Smooth muscle cell (in vitro differentiated cells): ENCODE data around the gene ITGA5. TPM values are rescaled to one million over a fixed set of nuclear protein-coding genes. Genes with fewer than 3 reads are reported as not detected.

Experiments
- DNase-seq: peaks from one replicate; lab custom pipeline; 2025; ENCODE audit not compliant: unreplicated experiment; lab: John Stamatoyannopoulos, UW
- H2AFZ ChIP-seq: fragments of 200-600 bp; sonication (generic); 2 replicates; pipeline ENCODE4 v1.6.0; 2016; ENCODE audit warnings: antibody characterized with exemption, low read depth, mild to moderate bottlenecking
- H3F3A ChIP-seq: fragments of 200-600 bp; sonication (generic); 2 replicates; pipeline ENCODE4 v1.6.0; 2017; ENCODE audit warnings: antibody characterized with exemption, low read depth
- H3K27ac ChIP-seq: fragments of 200-600 bp; sonication (generic); 2 replicates; pipeline ENCODE4 v1.5.1; 2016; ENCODE audit warnings: low read depth, mild to moderate bottlenecking
- H3K27me3 ChIP-seq: fragments of 200-600 bp; sonication (generic); 2 replicates; pipeline ENCODE4 v1.6.1; 2016; ENCODE audit warnings: low read depth, mild to moderate bottlenecking
- H3K36me3 ChIP-seq: fragments of 200-600 bp; sonication (generic); 2 replicates; pipeline ENCODE4 v1.5.1; 2016; ENCODE audit warnings: low read depth
- H3K4me1 ChIP-seq: fragments of 200-600 bp; sonication (generic); 2 replicates; pipeline ENCODE4 v1.5.1; 2016; ENCODE audit warnings: low read depth
- H3K4me2 ChIP-seq: fragments of 200-600 bp; sonication (generic); 2 replicates; pipeline ENCODE4 v1.6.0; 2016; ENCODE audit warnings: mild to moderate bottlenecking
- H3K4me3 ChIP-seq: fragments of 200-600 bp; sonication (generic); 2 replicates; pipeline ENCODE4 v1.5.1; 2016; ENCODE audit warnings: mild to moderate bottlenecking
- H3K79me2 ChIP-seq: fragments of 200-600 bp; sonication (generic); 2 replicates; pipeline ENCODE4 v1.6.0; 2016; ENCODE audit warnings: low read depth, mild to moderate bottlenecking
- H3K9ac ChIP-seq: fragments of 200-600 bp; sonication (generic); 2 replicates; pipeline ENCODE4 v1.6.0; 2016; ENCODE audit warnings: low read depth
- H3K9me3 ChIP-seq: fragments of 200-600 bp; sonication (generic); replicated peaks from 2 replicates; pipeline ENCODE4 v1.5.1; 2016; ENCODE audit warnings: low read depth
- H4K20me1 ChIP-seq: fragments of 200-600 bp; sonication (generic); 2 replicates; pipeline ENCODE4 v1.6.0; 2016; ENCODE audit warnings: low read depth
- CTCF ChIP-seq: fragments of 200-600 bp; sonication (generic); IDR thresholded peaks from 2 replicates; pipeline ENCODE4 v1.5.1; 2017; ENCODE audit warnings: borderline replicate concordance, mild to moderate bottlenecking, antibody characterized with exemption; ENCODE audit not compliant: insufficient read depth, poor library complexity, severe bottlenecking
- WGBS: methylation state at CpG from one replicate; pipeline ENCODE4 v1.1.7; 2016; ENCODE audit warnings: low lambda C conversion rate; 5-methylcytosine and 5-hydroxymethylcytosine counted together
- polyA plus RNA-seq: library from polyadenylated mRNA; unstranded; fragments of >200 nt; fragmentation: Nextera tagmentation; extraction: Ambion mirVana; gene quantifications from 2 replicates; pipeline ENCODE4 v1.2.1, GENCODE V29; 2016
- total RNA-seq: library from RNA; depleted of rRNA; stranded (reverse); fragments of >200 nt; gene quantifications from 2 replicates; pipeline ENCODE4 v1.2.3, GENCODE V29; 2014

The ITGA5 gene
- total and polyA plus RNA-seq, 2 experiments from 2014 or later, result 163 to 192 TPM

GRCh38 chr12:54420766-54421144 is 1.7 kb upstream of the ITGA5 start:
- peaks cover 34% of the 10 kb centered on the region for H3K79me2 ChIP-seq
- no peak for DNase-seq
- peak overlapping the region; percentile 94 for H3K4me2 ChIP-seq
- peaks cover 3% of the 10 kb centered on the region for H3F3A ChIP-seq
- no peaks in the 10 kb centered on the region for H3K9me3 ChIP-seq
- H3K36me3 ChIP-seq, result no peaks in the 10 kb centered on the region
- WGBS, result 34% methylated on average over 2 of the region's 2 CpGs
- peaks cover 24% of the 10 kb centered on the region for H4K20me1 ChIP-seq
- H3K4me1 ChIP-seq, result peaks cover 30% of the 10 kb centered on the region
- no peak for TF ChIP-seq CTCF
- no peak overlapping the region for H3K9ac ChIP-seq
- H2AFZ ChIP-seq, result peak overlapping the region; percentile 1
- no peak overlapping the region for H3K4me3 ChIP-seq
- H3K27me3 ChIP-seq, result no peaks in the 10 kb centered on the region
- peak overlapping the region; percentile 92 for H3K27ac ChIP-seq

- peak overlapping the region; percentile 100 for H3K4me3 ChIP-seq
- H2AFZ ChIP-seq, result peak overlapping the region; percentile 93
- peaks cover 46% of the 10 kb centered on the region for H4K20me1 ChIP-seq
- no peaks in the 10 kb centered on the region for H3K27me3 ChIP-seq
- peak overlapping the region; percentile 94 for H3K4me2 ChIP-seq
- peak overlapping the region; percentile 96 for H3K9ac ChIP-seq
- WGBS, result 2% methylated on average over 18 of the region's 35 CpGs
- H3F3A ChIP-seq, result peaks cover 3% of the 10 kb centered on the region
- DNase-seq, result no peak
- TF ChIP-seq CTCF, result no peak
- no peaks in the 10 kb centered on the region for H3K36me3 ChIP-seq
- H3K27ac ChIP-seq, result peak overlapping the region; percentile 92
- H3K4me1 ChIP-seq, result peaks cover 30% of the 10 kb centered on the region
- peaks cover 56% of the 10 kb centered on the region for H3K79me2 ChIP-seq
- H3K9me3 ChIP-seq, result no peaks in the 10 kb centered on the region
Measured at GRCh38 chr12:54418441-54419087, 502 bp downstream of the ITGA5 start.

GRCh38 chr12:54417712-54418440 is 1.2 kb downstream of the ITGA5 start:
- Histone ChIP-seq H2AFZ (no peak overlapping the region), H3F3A (peaks cover 6% of the 10 kb centered on the region), H3K79me2 (peaks cover 63% of the 10 kb centered on the region), H3K9ac (peak overlapping the region; percentile 96), H3K4me1 (peaks cover 33% of the 10 kb centered on the region), H4K20me1 (peaks cover 53% of the 10 kb centered on the region), H3K36me3 (no peaks in the 10 kb centered on the region), H3K9me3 (no peaks in the 10 kb centered on the region), H3K4me3 (peak overlapping the region; percentile 100), H3K27me3 (no peaks in the 10 kb centered on the region), H3K4me2 (peak overlapping the region; percentile 94), H3K27ac (peak overlapping the region; percentile 92)
- no peak for DNase-seq
- no peak for TF ChIP-seq CTCF
- WGBS, result 5% methylated on average over 18 of the region's 25 CpGs
